Measurements from ENCODE around the gene MAP2K1. TPM values are rescaled to one million over a fixed set of nuclear protein-coding genes. Genes with fewer than 3 reads are reported as not detected.

The MAP2K1 gene
- total RNA-seq, 1 donor from 2014 or later, result 21.2 TPM

DNA sequence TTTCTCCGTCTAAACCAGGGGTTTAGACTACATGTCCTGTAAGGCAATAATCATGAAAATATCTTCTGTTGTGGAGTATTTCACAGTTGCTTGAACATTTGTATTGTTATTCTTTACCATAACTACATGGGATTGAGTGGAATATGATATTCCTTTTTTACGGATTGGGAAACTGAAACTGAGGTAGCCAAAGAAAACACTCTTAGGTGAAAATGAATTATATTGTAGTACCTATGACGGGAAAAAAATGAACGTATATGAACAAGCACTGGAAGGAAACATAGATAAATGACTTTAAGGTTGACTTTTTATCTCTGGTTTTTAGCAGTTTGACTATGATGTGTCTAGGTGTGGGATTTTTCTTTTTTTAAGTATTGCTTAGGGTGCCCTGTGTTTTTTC is 35.6 kb downstream of the MAP2K1 start:
- H3K4me1 ChIP-seq, result no peaks in the 10 kb centered on the region
- H3K9me3 ChIP-seq, result no peaks in the 10 kb centered on the region
- DNase-seq (ENCODE audit: low spot score in 2 of 2), result no peak
- intact Hi-C loops (cut with DNase I), result no loop called here
- no peak for TF ChIP-seq CTCF (IDR thresholded peaks at IDR 0.05)
- no peak overlapping the region for H3K27ac ChIP-seq
- H3K36me3 ChIP-seq, result no peaks in the 10 kb centered on the region
- H3K27me3 ChIP-seq, result no peaks in the 10 kb centered on the region
- no peak overlapping the region for H3K4me3 ChIP-seq

DNA sequence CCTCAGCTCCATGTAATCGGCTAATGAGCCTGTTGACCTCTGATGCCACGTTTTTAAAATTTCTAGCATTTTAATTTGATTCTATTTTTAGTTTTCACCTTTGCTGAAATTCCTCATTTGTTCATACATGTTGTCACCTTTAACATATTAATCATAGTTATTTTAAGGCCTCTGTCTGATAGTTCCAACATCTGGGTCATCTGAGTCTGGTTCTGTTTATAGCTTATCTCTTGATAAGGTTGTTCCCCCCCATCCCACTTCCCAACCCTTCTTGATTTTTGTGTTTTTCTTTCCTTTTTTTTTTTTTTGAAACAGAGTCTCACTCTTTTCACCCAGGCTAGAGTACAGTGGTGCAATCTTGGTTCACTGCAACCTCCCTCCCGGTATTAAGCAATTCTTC is 36.4 kb downstream of the MAP2K1 start:
- DNase-seq (ENCODE audit: low spot score in 2 of 2), result no peak
- H3K9me3 ChIP-seq, result no peaks in the 10 kb centered on the region
- H3K4me1 ChIP-seq, result no peaks in the 10 kb centered on the region
- H3K36me3 ChIP-seq, result no peaks in the 10 kb centered on the region
- H3K4me3 ChIP-seq, result no peak overlapping the region
- no peaks in the 10 kb centered on the region for H3K27me3 ChIP-seq
- intact Hi-C loops (cut with DNase I), result no loop called here
- H3K27ac ChIP-seq, result no peak overlapping the region
- no peak for TF ChIP-seq CTCF (IDR thresholded peaks at IDR 0.05)

DNA sequence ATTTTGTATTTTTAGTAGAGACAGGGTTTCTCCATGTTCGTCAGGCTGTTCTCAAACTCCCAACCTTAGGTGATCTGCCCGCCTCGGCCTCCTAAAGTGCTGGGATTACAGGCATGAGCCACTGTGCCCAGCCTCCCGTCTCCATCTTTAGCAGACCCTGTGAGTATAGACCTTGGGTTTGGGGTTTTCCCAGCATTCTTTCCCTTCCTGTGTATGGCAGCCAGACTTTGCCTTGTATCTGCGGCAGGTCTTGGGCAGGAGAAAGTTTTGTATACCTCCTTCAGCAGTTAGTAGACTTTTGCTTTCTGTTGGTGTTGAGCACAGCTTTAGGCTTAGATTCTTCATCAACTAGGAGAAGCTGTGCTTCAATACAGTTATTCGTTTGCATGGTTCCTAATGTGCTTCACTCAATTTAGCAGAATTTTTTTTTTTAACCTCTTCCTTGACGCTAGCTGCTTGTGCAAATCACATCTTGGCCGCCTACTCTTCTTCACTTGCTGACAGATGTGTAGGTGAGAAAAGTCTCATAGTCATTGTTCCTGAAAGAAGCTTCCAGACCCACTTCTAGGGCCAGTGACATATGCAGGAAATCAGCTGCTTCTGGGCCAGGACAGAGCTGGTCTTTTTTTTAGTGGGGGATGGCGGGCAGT is 38.4 kb downstream of the MAP2K1 start:
- Histone ChIP-seq H3K36me3 (no peaks in the 10 kb centered on the region), H3K9me3 (no peaks in the 10 kb centered on the region), H3K27ac (no peak overlapping the region), H3K4me3 (no peak overlapping the region), H3K4me1 (no peaks in the 10 kb centered on the region), H3K27me3 (no peaks in the 10 kb centered on the region)
- intact Hi-C loops (cut with DNase I), result no loop called here
- no peak for TF ChIP-seq CTCF (IDR thresholded peaks at IDR 0.05)
- peak in 1 of 2 donors; percentile 15 for DNase-seq (ENCODE audit: low spot score in 2 of 2)

DNA sequence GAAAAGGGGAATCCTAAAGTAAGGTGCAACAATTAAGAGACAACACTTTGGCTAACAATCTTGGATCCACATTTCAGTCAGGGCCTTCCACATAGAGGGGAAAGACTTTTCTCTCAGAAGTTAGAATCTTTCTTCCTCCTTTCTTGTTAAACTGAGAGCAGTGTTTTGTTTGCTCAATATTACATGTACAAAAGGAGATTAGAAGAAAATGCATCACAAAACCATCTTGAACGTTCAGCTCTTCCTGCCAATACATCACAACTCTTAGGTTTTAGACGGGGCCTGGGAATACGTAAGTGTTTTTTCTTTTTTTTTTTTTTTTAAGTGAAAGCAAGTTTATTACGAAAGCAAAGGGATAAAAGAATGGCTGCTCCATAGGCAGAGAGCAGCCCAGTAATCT is 39.1 kb downstream of the MAP2K1 start:
- no peak for DNase-seq (ENCODE audit: low spot score in 2 of 2)
- H3K4me3 ChIP-seq, result no peak overlapping the region
- intact Hi-C loops (cut with DNase I), result no loop called here

GRCh38 chr15:66429117-66429516 is 42.4 kb downstream of the MAP2K1 start:
- no peaks in the 10 kb centered on the region for H3K27me3 ChIP-seq
- H3K4me1 ChIP-seq, result no peaks in the 10 kb centered on the region
- no peaks in the 10 kb centered on the region for H3K9me3 ChIP-seq
- no peak overlapping the region for H3K27ac ChIP-seq
- DNase-seq (ENCODE audit: low spot score in 2 of 2), result no peak
- H3K36me3 ChIP-seq, result no peaks in the 10 kb centered on the region
- TF ChIP-seq CTCF (IDR thresholded peaks at IDR 0.05), result no peak
- H3K4me3 ChIP-seq, result no peak overlapping the region
- intact Hi-C loops (cut with DNase I), result no loop called here

More for the DNA sequence above, 39.1 kb downstream of the MAP2K1 start:
- TF ChIP-seq CTCF (IDR thresholded peaks at IDR 0.05), result no peak
- Histone ChIP-seq H3K27ac (no peak overlapping the region), H3K4me1 (no peaks in the 10 kb centered on the region), H3K27me3 (no peaks in the 10 kb centered on the region), H3K9me3 (no peaks in the 10 kb centered on the region), H3K36me3 (no peaks in the 10 kb centered on the region)

- Histone ChIP-seq H3K36me3 (no peaks in the 10 kb centered on the region), H3K27me3 (no peaks in the 10 kb centered on the region), H3K4me3 (no peak overlapping the region), H3K4me1 (no peaks in the 10 kb centered on the region), H3K9me3 (no peaks in the 10 kb centered on the region), H3K27ac (no peak overlapping the region)
- no peak for TF ChIP-seq CTCF (IDR thresholded peaks at IDR 0.05)
- intact Hi-C loops (cut with DNase I), result no loop called here
- DNase-seq (ENCODE audit: low spot score in 2 of 2), result no peak
These were observed 42.8 kb downstream of the MAP2K1 start for GRCh38 chr15:66429546-66429945.

Measured in ascending aorta (tissue), 2 donors.